ENCODE results near the gene NOVA1. TPM values are rescaled to one million over a fixed set of nuclear protein-coding genes. Genes with fewer than 3 reads are reported as not detected.

Gene NOVA1
- total and polyA plus RNA-seq, 2 of the 13 experiments (the other 11 are each of a cell fraction or from before 2014, with no cell fraction given): 0.13 TPM

DNA sequence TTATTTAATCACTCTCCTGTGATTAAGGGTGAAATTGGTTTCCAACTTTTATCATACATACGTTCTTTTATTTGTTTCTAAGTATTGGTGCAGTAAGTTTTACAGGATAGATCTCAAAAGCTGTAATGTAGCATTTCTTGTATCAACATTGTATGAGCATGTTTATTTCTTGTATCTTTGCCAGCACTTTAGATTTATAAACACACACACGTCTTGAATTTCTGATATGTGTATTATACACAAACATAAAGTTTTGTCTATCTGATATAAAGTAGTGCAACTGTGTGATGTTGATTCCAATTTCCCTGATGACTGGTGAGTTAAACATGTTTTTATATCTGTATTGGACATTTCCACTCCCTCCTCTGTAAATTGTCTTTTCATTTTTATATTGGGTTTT lies 134.7 kb downstream of the NOVA1 start:
- CTCF ChIA-PET (ENCODE audit: low intra/inter-chr PET ratio, low total read pairs): no interaction called here
- Histone ChIP-seq H3K9ac (ENCODE audit: insufficient read depth, low read depth, low read length) (no peak overlapping the region), H3K4me2 (ENCODE audit: low read depth, low read length) (no peak overlapping the region), H3K27ac (ENCODE audit: extremely low read length, insufficient read depth, low read length) (no peak overlapping the region), H4K20me1 (ENCODE audit: insufficient read depth, low read length) (no peaks in the 10 kb centered on the region), H3K36me3 (replicated peaks in 1 of 2; ENCODE audit: control insufficient read depth in 1 of 2, insufficient read depth in 2 of 2, low read length in 2 of 2) (no peaks in the 10 kb centered on the region), H3K9me3 (ENCODE audit: low read length) (peaks cover 65% of the 10 kb centered on the region), H3K79me2 (ENCODE audit: insufficient read depth, low read length) (no peaks in the 10 kb centered on the region), H2AFZ (ENCODE audit: low read length) (no peak overlapping the region), H3K4me3 (replicated peaks in 1 of 3; ENCODE audit: insufficient read depth in 1 of 3, low read depth in 2 of 3, low read length in 3 of 3) (no peak overlapping the region), H3K27me3 (ENCODE audit: control insufficient read depth in 1 of 2, insufficient read depth in 2 of 2, low read length in 2 of 2) (no peaks in the 10 kb centered on the region), H3K4me1 (ENCODE audit: insufficient read depth, low read length) (no peaks in the 10 kb centered on the region)
- in situ Hi-C loops (cut with HindIII; ENCODE audit: extremely low pct_ligation_motif_present, low pct_unique_long_range_greater_than_20kb): no loop called here
- POLR2A ChIA-PET: no interaction called here
- no peak for FAIRE-seq
- TF ChIP-seq JARID2 (CRISPR knock-in tag; IDR thresholded peaks at IDR 0.05; ENCODE audit: insufficient replicate concordance) (no peak), ZNF232 (CRISPR knock-in tag; IDR thresholded peaks at IDR 0.05; ENCODE audit: borderline replicate concordance) (no peak), ZFP62 (CRISPR knock-in tag; IDR thresholded peaks at IDR 0.05) (no peak), ZNF605 (CRISPR knock-in tag; IDR thresholded peaks at IDR 0.05) (no peak), ZSCAN30 (CRISPR knock-in tag; IDR thresholded peaks at IDR 0.05) (no peak), KMT2B (CRISPR knock-in tag; IDR thresholded peaks at IDR 0.05) (no peak), ZNF331 (CRISPR knock-in tag; IDR thresholded peaks at IDR 0.05) (no peak), NR1H2 (CRISPR knock-in tag; IDR thresholded peaks at IDR 0.05; ENCODE audit: borderline replicate concordance, low read depth) (no peak)
- TF ChIP-seq, protein P1, sequence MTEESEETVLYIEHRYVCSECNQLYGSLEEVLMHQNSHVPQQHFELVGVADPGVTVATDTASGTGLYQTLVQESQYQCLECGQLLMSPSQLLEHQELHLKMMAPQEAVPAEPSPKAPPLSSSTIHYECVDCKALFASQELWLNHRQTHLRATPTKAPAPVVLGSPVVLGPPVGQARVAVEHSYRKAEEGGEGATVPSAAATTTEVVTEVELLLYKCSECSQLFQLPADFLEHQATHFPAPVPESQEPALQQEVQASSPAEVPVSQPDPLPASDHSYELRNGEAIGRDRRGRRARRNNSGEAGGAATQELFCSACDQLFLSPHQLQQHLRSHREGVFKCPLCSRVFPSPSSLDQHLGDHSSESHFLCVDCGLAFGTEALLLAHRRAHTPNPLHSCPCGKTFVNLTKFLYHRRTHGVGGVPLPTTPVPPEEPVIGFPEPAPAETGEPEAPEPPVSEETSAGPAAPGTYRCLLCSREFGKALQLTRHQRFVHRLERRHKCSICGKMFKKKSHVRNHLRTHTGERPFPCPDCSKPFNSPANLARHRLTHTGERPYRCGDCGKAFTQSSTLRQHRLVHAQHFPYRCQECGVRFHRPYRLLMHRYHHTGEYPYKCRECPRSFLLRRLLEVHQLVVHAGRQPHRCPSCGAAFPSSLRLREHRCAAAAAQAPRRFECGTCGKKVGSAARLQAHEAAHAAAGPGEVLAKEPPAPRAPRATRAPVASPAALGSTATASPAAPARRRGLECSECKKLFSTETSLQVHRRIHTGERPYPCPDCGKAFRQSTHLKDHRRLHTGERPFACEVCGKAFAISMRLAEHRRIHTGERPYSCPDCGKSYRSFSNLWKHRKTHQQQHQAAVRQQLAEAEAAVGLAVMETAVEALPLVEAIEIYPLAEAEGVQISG (CRISPR knock-in tag; IDR thresholded peaks at IDR 0.05): no peak
- TF ChIP-seq, protein P2, sequence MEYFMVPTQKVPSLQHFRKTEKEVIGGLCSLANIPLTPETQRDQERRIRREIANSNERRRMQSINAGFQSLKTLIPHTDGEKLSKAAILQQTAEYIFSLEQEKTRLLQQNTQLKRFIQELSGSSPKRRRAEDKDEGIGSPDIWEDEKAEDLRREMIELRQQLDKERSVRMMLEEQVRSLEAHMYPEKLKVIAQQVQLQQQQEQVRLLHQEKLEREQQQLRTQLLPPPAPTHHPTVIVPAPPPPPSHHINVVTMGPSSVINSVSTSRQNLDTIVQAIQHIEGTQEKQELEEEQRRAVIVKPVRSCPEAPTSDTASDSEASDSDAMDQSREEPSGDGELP (IDR thresholded peaks at IDR 0.05; ENCODE audit: borderline replicate concordance, low read depth): no peak
- BruUV-seq (replicated peaks): no TSS peak
- DNase-seq (ENCODE audit: low spot score): no peak
- no peak for ATAC-seq
- intact Hi-C loops (cut with micrococcal nuclease; ENCODE audit: unreplicated experiment): no loop called here
- 1% methylated on average over 2 of the region's 2 CpGs for WGBS (ENCODE audit: low lambda C conversion rate)
